Lower lobe of right lung (tissue), 2 donors: Measurements from ENCODE around the gene SLC8A1. TPM values are rescaled to one million over a fixed set of nuclear protein-coding genes. Genes with fewer than 3 reads are reported as not detected.

Experiments used
- ATAC-seq, 2 donors: fragments of 200-7000 bp; cut with Tn5 transposase; one replicate each; pipeline ENCODE4 v1.9.1; 2020 to 2022; ENCODE audit warnings: mild to moderate bottlenecking in 2 of 2, moderate library complexity in 2 of 2
- DNase-seq: peaks from one replicate; pipeline ENCODE4 v3.0.0-alpha.2; 2020
- H3K27ac ChIP-seq: fragments of 200-600 bp; one replicate; pipeline ENCODE4 v1.8.0; 2022
- H3K27me3 ChIP-seq: fragments of 200-600 bp; one replicate; pipeline ENCODE4 v1.8.0; 2022; ENCODE audit warnings: low read depth
- H3K36me3 ChIP-seq: fragments of 200-600 bp; one replicate; pipeline ENCODE4 v1.8.0; 2022; ENCODE audit warnings: mild to moderate bottlenecking
- H3K4me1 ChIP-seq: fragments of 200-600 bp; one replicate; pipeline ENCODE4 v1.8.0; 2022
- H3K4me3 ChIP-seq: fragments of 200-600 bp; one replicate; pipeline ENCODE4 v1.8.0; 2022; ENCODE audit warnings: mild to moderate bottlenecking
- H3K9me3 ChIP-seq: fragments of 200-600 bp; one replicate; pipeline ENCODE4 v1.8.0; 2022
- intact Hi-C: fragments of 100-400 bp; cut with DNase I; formaldehyde crosslinking; loops from one replicate; pipeline ENCODE4 v1.11.0; 2022
- total RNA-seq: library from RNA; stranded (reverse); fragmentation: NEBNext Ultra II Directional; extraction: Animal tissue kit (Norgen Biotek cat#: 25700); gene quantifications from one replicate; pipeline ENCODE4 v1.2.1, GENCODE V29; 2021
- TF ChIP-seq, protein P1 (sequence below): fragments of 200-600 bp; IDR thresholded peaks from one replicate; pipeline ENCODE4 v1.8.0; 2022; ENCODE audit warnings: antibody characterized with exemption, mild to moderate bottlenecking
- donor health status: DM: no; HTN: yes; CAD: no; lungs with severe emphysema.

Gene SLC8A1
- total RNA-seq, 1 donor from 2014 or later, result 58.5 TPM

DNA sequence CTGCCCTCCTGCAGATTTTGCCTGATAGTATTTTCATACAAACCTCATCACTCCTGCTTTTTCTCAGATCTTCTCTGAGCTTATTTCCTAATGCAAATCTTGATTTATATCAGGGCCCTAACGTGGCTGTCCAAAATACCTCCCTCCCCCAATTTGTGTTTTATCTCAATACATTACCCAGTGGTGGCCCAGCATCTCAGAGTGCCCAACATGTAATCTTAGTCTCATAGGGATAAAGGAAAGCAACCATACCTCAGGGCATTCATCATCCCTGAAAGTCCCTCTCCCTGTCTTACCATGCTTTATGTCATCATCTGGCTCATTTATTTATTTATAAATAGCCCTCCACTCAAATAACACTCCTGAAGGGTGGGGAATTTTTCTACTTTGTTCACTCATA lies 135.3 kb downstream of the SLC8A1 start:
- H3K4me3 ChIP-seq, result no peak overlapping the region
- TF ChIP-seq, protein P1, sequence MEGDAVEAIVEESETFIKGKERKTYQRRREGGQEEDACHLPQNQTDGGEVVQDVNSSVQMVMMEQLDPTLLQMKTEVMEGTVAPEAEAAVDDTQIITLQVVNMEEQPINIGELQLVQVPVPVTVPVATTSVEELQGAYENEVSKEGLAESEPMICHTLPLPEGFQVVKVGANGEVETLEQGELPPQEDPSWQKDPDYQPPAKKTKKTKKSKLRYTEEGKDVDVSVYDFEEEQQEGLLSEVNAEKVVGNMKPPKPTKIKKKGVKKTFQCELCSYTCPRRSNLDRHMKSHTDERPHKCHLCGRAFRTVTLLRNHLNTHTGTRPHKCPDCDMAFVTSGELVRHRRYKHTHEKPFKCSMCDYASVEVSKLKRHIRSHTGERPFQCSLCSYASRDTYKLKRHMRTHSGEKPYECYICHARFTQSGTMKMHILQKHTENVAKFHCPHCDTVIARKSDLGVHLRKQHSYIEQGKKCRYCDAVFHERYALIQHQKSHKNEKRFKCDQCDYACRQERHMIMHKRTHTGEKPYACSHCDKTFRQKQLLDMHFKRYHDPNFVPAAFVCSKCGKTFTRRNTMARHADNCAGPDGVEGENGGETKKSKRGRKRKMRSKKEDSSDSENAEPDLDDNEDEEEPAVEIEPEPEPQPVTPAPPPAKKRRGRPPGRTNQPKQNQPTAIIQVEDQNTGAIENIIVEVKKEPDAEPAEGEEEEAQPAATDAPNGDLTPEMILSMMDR, result no peak
- intact Hi-C loops, result no loop called here
- H3K9me3 ChIP-seq, result peaks cover 9% of the 10 kb centered on the region
- DNase-seq (no peak), ATAC-seq (no peak)
- H3K36me3 ChIP-seq, result no peaks in the 10 kb centered on the region
- H3K27ac ChIP-seq, result no peak overlapping the region
- no peaks in the 10 kb centered on the region for H3K4me1 ChIP-seq
- H3K27me3 ChIP-seq, result no peaks in the 10 kb centered on the region

DNA sequence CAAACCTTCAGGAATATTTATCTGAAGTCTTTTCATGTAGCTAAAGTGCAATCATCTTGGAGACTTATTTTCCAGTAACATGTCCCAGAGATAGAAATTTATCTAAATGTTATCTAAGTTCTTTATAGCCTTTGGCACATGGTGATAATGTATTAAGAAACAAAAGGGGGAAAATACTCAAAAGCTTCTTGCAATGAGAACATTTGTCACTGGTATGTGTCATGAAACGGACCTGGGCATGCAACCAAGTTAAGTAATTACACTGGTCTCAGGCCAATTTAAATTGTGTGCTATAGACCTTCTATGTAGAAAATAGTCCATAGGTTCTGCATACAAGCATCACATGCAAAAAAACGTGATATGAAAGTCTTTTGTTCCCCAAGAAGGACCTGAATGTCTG lies 136.2 kb downstream of the SLC8A1 start:
- Histone ChIP-seq H3K9me3 (peaks cover 9% of the 10 kb centered on the region), H3K4me1 (no peaks in the 10 kb centered on the region), H3K27me3 (no peaks in the 10 kb centered on the region), H3K4me3 (no peak overlapping the region), H3K27ac (no peak overlapping the region), H3K36me3 (no peaks in the 10 kb centered on the region)
- intact Hi-C loops, result no loop called here
- DNase-seq (no peak), ATAC-seq (no peak)
- TF ChIP-seq, protein P1, result no peak

DNA sequence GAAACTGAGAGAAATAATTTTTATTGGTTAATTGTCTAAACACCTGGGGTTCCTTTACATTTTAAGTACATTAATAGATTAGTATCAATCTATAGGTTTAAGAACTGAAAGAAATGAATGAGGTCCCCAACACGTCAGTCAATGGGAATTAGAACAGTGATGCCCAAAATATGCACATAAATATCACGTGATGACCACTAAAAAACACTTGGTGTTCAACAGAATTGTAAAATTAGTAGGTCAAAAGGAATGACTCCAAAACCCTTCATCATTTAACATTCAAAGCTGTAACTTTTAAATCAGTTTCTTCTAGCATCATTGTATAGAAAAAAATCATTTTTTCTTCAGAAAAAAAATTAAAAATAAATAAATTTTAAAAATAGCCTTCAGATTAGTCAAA lies 140.9 kb downstream of the SLC8A1 start:
- ATAC-seq (no peak), DNase-seq (no peak)
- H3K4me3 ChIP-seq, result no peak overlapping the region
- H3K9me3 ChIP-seq, result peaks cover 9% of the 10 kb centered on the region
- TF ChIP-seq, protein P1, result no peak
- intact Hi-C loops, result no loop called here
- no peak overlapping the region for H3K27ac ChIP-seq
- no peaks in the 10 kb centered on the region for H3K27me3 ChIP-seq
- no peaks in the 10 kb centered on the region for H3K36me3 ChIP-seq
- no peaks in the 10 kb centered on the region for H3K4me1 ChIP-seq

DNA sequence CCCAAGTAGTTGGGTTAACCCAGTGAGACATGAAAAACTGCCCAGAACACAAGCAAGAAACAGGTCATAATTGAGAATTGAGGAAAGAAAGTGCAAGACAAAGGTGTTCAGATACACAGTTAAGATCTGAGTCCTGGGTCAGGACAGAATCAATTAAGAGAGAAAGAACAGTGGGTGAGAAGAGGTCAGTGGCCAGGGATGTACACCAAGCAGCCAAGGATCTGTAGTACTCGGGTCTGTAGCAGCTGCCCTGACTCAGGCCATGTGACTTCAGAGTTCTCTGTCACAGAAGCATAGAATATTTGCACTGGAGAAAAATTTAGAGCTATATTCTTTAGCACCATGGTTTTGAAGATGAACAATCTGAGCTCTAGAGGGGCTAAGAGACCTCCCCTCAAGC lies 141.6 kb downstream of the SLC8A1 start:
- H3K4me3 ChIP-seq, result no peak overlapping the region
- H3K27ac ChIP-seq, result no peak overlapping the region
- H3K27me3 ChIP-seq, result no peaks in the 10 kb centered on the region
- ATAC-seq (no peak), DNase-seq (no peak)
- H3K36me3 ChIP-seq, result no peaks in the 10 kb centered on the region
- no peaks in the 10 kb centered on the region for H3K4me1 ChIP-seq
- H3K9me3 ChIP-seq, result peaks cover 9% of the 10 kb centered on the region
- TF ChIP-seq, protein P1, result no peak
- intact Hi-C loops, result no loop called here

DNA sequence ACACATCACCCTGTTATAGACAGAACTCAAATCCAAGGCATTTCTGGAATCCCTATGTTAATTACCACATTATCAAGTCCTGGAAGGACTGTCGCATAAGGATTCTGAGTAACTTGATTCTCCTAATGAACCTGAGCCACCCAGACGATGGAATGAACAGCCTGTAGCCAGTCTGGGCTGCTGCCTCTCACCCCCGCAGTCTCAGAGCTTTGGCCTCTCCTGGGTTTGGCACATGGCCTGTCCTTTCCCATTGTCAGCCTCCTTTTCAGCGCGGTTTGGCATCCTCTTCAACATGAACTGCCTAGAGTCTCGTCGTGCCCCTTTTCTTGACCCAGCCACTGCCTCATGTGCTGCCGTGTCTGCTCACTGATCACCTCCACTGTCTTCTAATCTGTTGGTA lies 147.6 kb downstream of the SLC8A1 start:
- TF ChIP-seq, protein P1, result no peak
- Histone ChIP-seq H3K9me3 (no peaks in the 10 kb centered on the region), H3K4me3 (no peak overlapping the region), H3K36me3 (no peaks in the 10 kb centered on the region), H3K4me1 (no peaks in the 10 kb centered on the region), H3K27ac (no peak overlapping the region), H3K27me3 (no peaks in the 10 kb centered on the region)
- ATAC-seq (no peak), DNase-seq (no peak)
- intact Hi-C loops, result no loop called here

DNA sequence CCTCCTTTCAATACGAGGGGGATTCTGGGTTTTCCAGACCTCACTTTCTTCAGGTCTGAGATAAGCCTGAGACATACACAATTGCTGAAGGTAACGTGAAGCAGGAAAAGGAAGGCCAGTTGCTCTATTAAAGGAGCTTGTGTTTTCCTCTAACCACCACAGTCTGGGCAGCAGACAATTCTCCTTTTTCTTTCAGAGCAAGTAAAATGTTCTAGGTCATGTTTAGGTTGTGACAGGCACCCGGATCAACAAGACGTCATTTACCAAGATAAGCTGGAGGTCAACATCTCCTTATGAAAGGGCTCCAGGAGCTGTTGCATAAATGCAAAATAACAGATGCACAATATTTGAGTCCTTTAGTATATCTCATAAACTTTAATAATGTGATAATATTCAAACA lies 148.1 kb downstream of the SLC8A1 start:
- intact Hi-C loops, result no loop called here
- H3K27ac ChIP-seq, result no peak overlapping the region

More for the DNA sequence above, 148.1 kb downstream of the SLC8A1 start:
- Histone ChIP-seq H3K27me3 (no peaks in the 10 kb centered on the region), H3K4me1 (no peaks in the 10 kb centered on the region), H3K9me3 (no peaks in the 10 kb centered on the region), H3K36me3 (no peaks in the 10 kb centered on the region), H3K4me3 (no peak overlapping the region)
- no peak for DNase-seq
- TF ChIP-seq, protein P1, result no peak
- ATAC-seq, result no peak
